ENCODE measurements around the gene SSBP4. TPM values are rescaled to one million over a fixed set of nuclear protein-coding genes. Genes with fewer than 3 reads are reported as not detected.

The SSBP4 gene
- 100 to 1,000 TPM; 122 to 136 TPM for total RNA-seq

GRCh38 chr19:18419195-18419698 lies at the start of gene SSBP4:
TSS of gene SSBP4 (plus strand) at chr19:18419398. CDS start at chr19:18419649, 251 bp downstream.

GRCh38 chr19:18385675-18386542 lies 33.3 kb upstream of the SSBP4 start, which contains the start of gene GDF15:
TSS of gene GDF15 (plus strand) at chr19:18386158. CDS start at chr19:18386190, 32 bp downstream.

GRCh38 chr19:18397242-18398202 lies 21.7 kb upstream of the SSBP4 start, which contains the start of gene LRRC25:
TSS of gene LRRC25 (minus strand) at chr19:18397622. CDS start at chr19:18396963, 659 bp downstream.

GRCh38 chr19:18437491-18438330 lies 18.5 kb downstream of the SSBP4 start, which contains the start of gene ISYNA1:
TSS of gene ISYNA1 (minus strand) at chr19:18438133. CDS start at chr19:18437979, 154 bp downstream.

Small RNA genes within 50 kb of the gene (microRNA-seq; reads per million reads assigned to microRNA genes)
- not detected for gene MIR3189 (ENCODE audit: borderline microRNAs expressed, borderline replicate concordance)

Other genes with a start within 250 kb of the SSBP4 start
- 10 to 100 TPM; 50.8 to 54.3 TPM for gene IFI30, start 245.6 kb upstream of the SSBP4 start, total RNA-seq
- 1 to 10 TPM; 4.7 to 4.8 TPM for gene MPV17L2, start 226.2 kb upstream of the SSBP4 start, total RNA-seq
- 1 to 10 TPM; 4.8 to 6.6 TPM for gene RAB3A, start 215.4 kb upstream of the SSBP4 start, total RNA-seq
- gene PDE4C, start 193.0 kb upstream of the SSBP4 start, total RNA-seq = under 1 TPM in 1 of 2 experiments, not detected in 1; 0.55 TPM
- 1 to 10 TPM; 5.2 to 6.0 TPM for gene IQCN, start 144.9 kb upstream of the SSBP4 start, total RNA-seq
- 100 to 1,000 TPM; 357 to 365 TPM for gene JUND, start 137.8 kb upstream of the SSBP4 start, total RNA-seq
- gene LSM4, start 96.3 kb upstream of the SSBP4 start, total RNA-seq = 100 to 1,000 TPM; 150 to 152 TPM
- 10 to 100 TPM; 34.5 to 36.7 TPM for gene PGPEP1, start 78.8 kb upstream of the SSBP4 start, total RNA-seq
- not detected for gene GDF15, start 33.2 kb upstream of the SSBP4 start, total RNA-seq
- under 1 TPM; 0.10 to 0.28 TPM for gene LRRC25, start 21.8 kb upstream of the SSBP4 start, total RNA-seq
- gene ISYNA1, start 18.7 kb downstream of the SSBP4 start, total RNA-seq = 10 to 100 TPM; 14.9 to 17.9 TPM
- 10 to 100 TPM; 19.9 to 23.0 TPM for gene ELL, start 102.7 kb downstream of the SSBP4 start, total RNA-seq
- gene FKBP8, start 124.2 kb downstream of the SSBP4 start, total RNA-seq = 100 to 1,000 TPM; 208 to 209 TPM
- 10 to 100 TPM; 85.7 to 91.4 TPM for gene KXD1, start 138.5 kb downstream of the SSBP4 start, total RNA-seq
- gene UBA52, start 152.5 kb downstream of the SSBP4 start, total RNA-seq = 1,000 to 10,000 TPM; 1,957 to 1,980 TPM
- gene REX1BD, start 169.4 kb downstream of the SSBP4 start, total RNA-seq = 10 to 100 TPM; 90.3 to 91.7 TPM
- gene CRLF1, start 187.4 kb downstream of the SSBP4 start, total RNA-seq = not detected
- under 1 TPM in 1 of 2 experiments, not detected in 1; 0.15 TPM for gene TMEM59L, start 193.5 kb downstream of the SSBP4 start, total RNA-seq
- gene KLHL26, start 217.6 kb downstream of the SSBP4 start, total RNA-seq = 10 to 100 TPM in 1 of 2 experiments, 1 to 10 TPM in 1; 9.8 to 10.5 TPM